Measurements from ENCODE around the gene USP5.

GRCh38 chr12:6818222-6818621 lies 33.7 kb upstream of the USP5 start:
- no peak for TF ChIP-seq EZH2 (IDR thresholded peaks at IDR 0.05; ENCODE audit: low read length, unreplicated experiment)
- TF ChIP-seq CTCF (conservative IDR thresholded peaks at IDR 0.05; ENCODE audit: low read depth, low read length): no peak

Measured in PC-3 (cell line).